SK-N-SH (cell line): ENCODE results near the gene SPTBN2. TPM values are rescaled to one million over a fixed set of nuclear protein-coding genes. Genes with fewer than 3 reads are reported as not detected.
"Not testable (repeated sequence)": the region's sequence is repeated elsewhere in the genome, so short reads cannot be mapped to it uniquely, and the experiment has no call there.

Experiments
- CTCF ChIA-PET: fragments of 300-600, 350-600 bp; formaldehyde crosslinking; extraction: SDS; loops from one replicate; lab custom pipeline; 2021; lab: Yijun Ruan, JAX
- POLR2A ChIA-PET: fragments of 350-600 bp; sonication (Branson Sonifier 250); formaldehyde crosslinking; extraction: SDS; loops from one replicate; lab custom pipeline; 2020; ENCODE audit warnings: antibody characterized with exemption, inconsistent platforms; lab: Yijun Ruan, JAX
- DNase-seq: peaks from one replicate; pipeline ENCODE4 v3.0.0; 2012
- H2AFZ ChIP-seq: fragments of 200-600 bp; sonication (generic); 2 replicates; pipeline ENCODE4 v1.8.1; 2016; ENCODE audit warnings: antibody characterized with exemption, mild to moderate bottlenecking, low read depth
- H3F3A ChIP-seq: fragments of 200-600 bp; sonication (generic); replicated peaks from 2 replicates; pipeline ENCODE3; 2016; ENCODE audit warnings: antibody characterized with exemption, mild to moderate bottlenecking; ENCODE audit not compliant: insufficient read depth
- H3K27ac ChIP-seq, 2 experiments: fragments of 200-500 bp in 1 of 2; fragments of 200-600 bp in 1 of 2; sonication (Bioruptor generic) in 1 of 2; sonication (generic), shearing (Covaris generic) in 1 of 2; 2 replicates each; pipeline versions ENCODE4 v1.5.1 to v1.6.1; 2014 to 2016; ENCODE audit warnings: low read depth in 2 of 2, inconsistent platforms in 1 of 2, low read length in 1 of 2, mild to moderate bottlenecking in 1 of 2, mixed read lengths in 1 of 2
- H3K27me3 ChIP-seq: fragments of 200-600 bp; sonication (generic), shearing (Covaris generic); 2 replicates; pipeline ENCODE4 v1.6.1; 2016; ENCODE audit warnings: mixed run types; ENCODE audit not compliant: insufficient read depth
- H3K36me3 ChIP-seq, 2 experiments: fragments of 200-500 bp in 1 of 2; fragments of 200-600 bp in 1 of 2; sonication (Bioruptor generic) in 1 of 2; sonication (generic) in 1 of 2; replicated peaks in 1 of 2; 2 replicates each; pipeline versions ENCODE3 to v1.5.1; 2014 to 2016; ENCODE audit warnings: low read length in 1 of 2, mild to moderate bottlenecking in 1 of 2; ENCODE audit not compliant: insufficient read depth in 2 of 2, control insufficient read depth in 1 of 2
- H3K4me1 ChIP-seq, 2 experiments: fragments of 200-500 bp in 1 of 2; fragments of 200-600 bp in 1 of 2; sonication (Bioruptor generic) in 1 of 2; sonication (generic), shearing (Covaris generic) in 1 of 2; 2 replicates each; pipeline versions ENCODE4 v1.5.1 to v1.6.1; 2014 to 2016; ENCODE audit warnings: low read depth in 1 of 2, low read length in 1 of 2, mixed run types in 1 of 2; ENCODE audit not compliant: insufficient read depth in 2 of 2, control insufficient read depth in 1 of 2
- H3K4me2 ChIP-seq: fragments of 200-600 bp; sonication (generic), shearing (Covaris generic); 2 replicates; pipeline ENCODE4 v1.6.1; 2017; ENCODE audit warnings: mixed run types
- H3K4me3 ChIP-seq, 2 experiments: fragments of 200-500 bp in 1 of 2; fragments of 200-600 bp in 1 of 2; sonication (Bioruptor generic) in 1 of 2; sonication (generic), shearing (Covaris generic) in 1 of 2; 2 replicates each; pipeline versions ENCODE4 v1.5.1 to v1.8.1; 2014 to 2016; ENCODE audit warnings: low read depth in 2 of 2, inconsistent platforms in 1 of 2, low read length in 1 of 2, mild to moderate bottlenecking in 1 of 2, mixed read lengths in 1 of 2, moderate library complexity in 1 of 2
- H3K79me2 ChIP-seq: fragments of 200-600 bp; sonication (generic); 2 replicates; pipeline ENCODE4 v1.8.1; 2017; ENCODE audit warnings: mild to moderate bottlenecking; ENCODE audit not compliant: insufficient read depth
- H3K9ac ChIP-seq: fragments of 200-600 bp; sonication (generic); 2 replicates; pipeline ENCODE4 v1.6.1; 2017; ENCODE audit warnings: mixed run types
- H3K9me2 ChIP-seq: fragments of 200-600 bp; sonication (generic); 2 replicates; pipeline ENCODE4 v1.6.1; 2017; ENCODE audit warnings: mixed run types
- H3K9me3 ChIP-seq: fragments of 200-600 bp; sonication (generic); 2 replicates; pipeline ENCODE4 v1.6.1; 2017; ENCODE audit warnings: mixed run types, mild to moderate bottlenecking, moderate library complexity
- H4K20me1 ChIP-seq: fragments of 200-600 bp; sonication (generic); 2 replicates; pipeline ENCODE4 v1.6.1; 2017; ENCODE audit warnings: mild to moderate bottlenecking, mixed run types; ENCODE audit not compliant: insufficient read depth
- NFIC ChIP-seq: IDR thresholded peaks from 2 replicates; pipeline ENCODE4 v1.4.0; 2012; ENCODE audit warnings: borderline replicate concordance
- POLR2AphosphoS5 ChIP-seq: IDR thresholded peaks from 2 replicates; pipeline ENCODE4 v1.6.1; 2012; ENCODE audit warnings: low read depth, low read length
- TEAD4 ChIP-seq: IDR thresholded peaks from 2 replicates; pipeline ENCODE4 v1.4.0; 2012; ENCODE audit warnings: mild to moderate bottlenecking, borderline replicate concordance; ENCODE audit not compliant: insufficient read depth
- ZBTB33 ChIP-seq: IDR thresholded peaks from 2 replicates; pipeline ENCODE4 v1.4.0; 2012; ENCODE audit warnings: low read depth, borderline replicate concordance
- WGBS: methylation state at CpG from one replicate; pipeline ENCODE4 v1.1.6; 2017; ENCODE audit warnings: low lambda C conversion rate; 5-methylcytosine and 5-hydroxymethylcytosine counted together
- polyA plus RNA-seq, 3 experiments: library from polyadenylated mRNA; depleted of rRNA; stranded (reverse); fragments of >200 nt; gene quantifications; 2 replicates each; pipeline ENCODE4 v1.2.3, GENCODE V29; 2012

The SPTBN2 gene
- polyA plus RNA-seq, 1 of the 3 experiments (the other 2 are of a cell fraction) = 19.7 TPM

DNA sequence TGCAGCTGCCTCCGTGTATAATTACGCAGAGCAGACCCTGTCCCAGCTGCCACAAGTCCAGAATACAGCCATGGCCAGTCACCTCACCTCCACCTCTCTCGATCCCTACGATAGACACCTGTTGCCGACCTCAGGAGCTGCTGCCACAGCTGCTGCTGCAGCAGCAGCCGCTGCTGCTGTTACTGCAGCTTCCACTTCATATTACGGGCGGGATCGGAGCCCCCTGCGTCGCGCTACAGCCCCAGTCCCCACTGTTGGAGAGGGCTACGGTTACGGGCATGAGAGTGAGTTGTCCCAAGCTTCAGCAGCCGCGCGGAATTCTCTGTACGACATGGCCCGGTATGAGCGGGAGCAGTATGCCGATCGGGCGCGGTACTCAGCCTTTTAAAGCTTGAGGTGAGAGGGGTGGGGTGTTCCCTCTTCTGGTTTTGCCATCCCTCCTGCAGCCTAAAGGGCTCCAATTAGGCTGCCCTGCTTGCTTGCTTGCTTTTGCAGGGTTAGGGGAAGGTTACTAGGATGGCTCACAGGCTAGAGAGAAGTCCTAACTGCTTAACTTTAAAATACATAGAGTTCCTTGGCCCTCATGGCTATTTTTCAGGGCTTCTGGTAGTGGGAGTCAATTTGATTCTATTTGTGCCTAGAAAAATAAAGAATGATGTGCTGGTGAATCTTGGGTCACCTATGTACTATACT lies 85.1 kb downstream of the SPTBN2 start:
- H3K4me2 ChIP-seq = peak overlapping the region; percentile 83
- peak overlapping the region in 1 of 2 experiments; percentile 75; a peak in 2 of 4 replicates for H3K4me3 ChIP-seq
- no peaks in the 10 kb centered on the region for H3K9me2 ChIP-seq
- TF ChIP-seq POLR2AphosphoS5 = 0 out of 2 replicates have a peak, but pooled peaks have one; percentile 24
- TF ChIP-seq ZBTB33 = no peak
- peaks cover 79 to 91% of the 10 kb centered on the region in 2 experiments for H3K36me3 ChIP-seq
- H3K9ac ChIP-seq = no peak overlapping the region
- ChIA-PET CTCF (interaction anchor here (0.6 to 1.8 kb wide), 6 partner anchors 11 to 280 kb away, joined by 3 to 9 read pairs (median 3); partner anchors contain the start of gene RBM4B), POLR2A (no interaction called here)
- peaks cover 100% of the 10 kb centered on the region for H4K20me1 ChIP-seq
- H3K4me1 ChIP-seq = peaks cover 34 to 52% of the 10 kb centered on the region in 2 experiments
- no peaks in the 10 kb centered on the region for H3K27me3 ChIP-seq
- no peak for DNase-seq
- no peak overlapping the region for H2AFZ ChIP-seq
- H3K79me2 ChIP-seq = peaks cover 100% of the 10 kb centered on the region
- 80% methylated on average over 15 of the region's 24 CpGs for WGBS
- H3F3A ChIP-seq = peaks cover 18% of the 10 kb centered on the region
- H3K9me3 ChIP-seq = no peaks in the 10 kb centered on the region
- H3K27ac ChIP-seq = no peak overlapping the region

DNA sequence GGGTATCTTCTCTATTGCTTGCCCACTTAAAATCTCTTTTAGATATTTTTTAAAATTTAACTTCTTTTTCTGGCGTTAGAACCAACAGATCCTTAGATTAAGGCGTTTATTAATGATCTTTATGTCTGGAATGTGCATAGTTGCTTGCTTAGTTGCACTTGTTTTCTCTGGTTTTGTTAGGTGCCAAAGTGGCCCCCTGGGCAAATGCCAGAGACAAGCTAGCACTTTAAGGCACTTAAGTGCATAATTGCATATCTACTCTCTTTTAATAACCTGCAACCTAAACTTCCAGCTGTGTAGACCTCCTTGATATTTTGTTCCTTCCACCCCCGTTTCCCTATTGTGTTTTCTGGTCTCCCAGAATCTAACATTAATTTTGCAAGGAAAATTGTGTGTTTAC lies 87.2 kb downstream of the SPTBN2 start:
- TF ChIP-seq TEAD4 (no peak), NFIC (0 out of 2 replicates have a peak, but pooled peaks have one; percentile 23)
- Histone ChIP-seq H4K20me1 (peaks cover 82% of the 10 kb centered on the region), H3K4me3 (peak overlapping the region; percentile 75 to 97), H3K4me2 (peak overlapping the region; percentile 83), H2AFZ (no peak overlapping the region), H3K36me3 (peaks cover 70 to 71% of the 10 kb centered on the region in 2 experiments), H3K79me2 (peaks cover 97% of the 10 kb centered on the region), H3K9me3 (no peaks in the 10 kb centered on the region), H3F3A (peaks cover 15% of the 10 kb centered on the region), H3K27me3 (no peaks in the 10 kb centered on the region), H3K9ac (peak overlapping the region; percentile 96; the same call in 1 of the 2 replicates), H3K9me2 (no peaks in the 10 kb centered on the region), H3K27ac (no peak overlapping the region), H3K4me1 (peaks cover 43 to 56% of the 10 kb centered on the region in 2 experiments)
- WGBS = 14% methylated on average over 3 of the region's 3 CpGs
- DNase-seq = no peak
- ChIA-PET CTCF (interaction anchor here (1.3 to 1.8 kb wide), 3 partner anchors 11 to 64 kb away, joined by 3 to 5 read pairs (median 4); partner anchors contain the start of gene RBM4B), POLR2A (no interaction called here)

DNA sequence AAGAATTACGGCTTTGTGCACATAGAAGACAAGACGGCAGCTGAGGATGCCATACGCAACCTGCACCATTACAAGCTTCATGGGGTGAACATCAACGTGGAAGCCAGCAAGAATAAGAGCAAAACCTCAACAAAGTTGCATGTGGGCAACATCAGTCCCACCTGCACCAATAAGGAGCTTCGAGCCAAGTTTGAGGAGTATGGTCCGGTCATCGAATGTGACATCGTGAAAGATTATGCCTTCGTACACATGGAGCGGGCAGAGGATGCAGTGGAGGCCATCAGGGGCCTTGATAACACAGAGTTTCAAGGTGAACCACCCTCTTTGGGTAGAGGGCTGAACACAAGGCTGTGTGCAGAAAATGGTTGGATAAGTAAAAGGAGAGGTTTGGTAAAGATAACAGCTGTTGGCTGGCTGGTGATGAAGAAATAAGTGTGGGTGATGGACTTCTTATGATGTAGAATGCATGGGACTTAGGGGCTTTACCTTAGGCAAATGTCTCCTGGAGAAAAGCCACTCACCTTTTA lies 89.1 kb downstream of the SPTBN2 start:
- Histone ChIP-seq H3K36me3 (peaks cover 50 to 52% of the 10 kb centered on the region in 2 experiments), H3K4me3 (peak overlapping the region; percentile 75 to 97), H4K20me1 (peaks cover 63% of the 10 kb centered on the region), H3K9ac (peak overlapping the region; percentile 96; the same call in 1 of the 2 replicates), H3K4me2 (peak overlapping the region; percentile 83), H3K79me2 (peaks cover 97% of the 10 kb centered on the region), H3K4me1 (peaks cover 43 to 52% of the 10 kb centered on the region in 2 experiments), H3F3A (peaks cover 28% of the 10 kb centered on the region)
- H3K27ac ChIP-seq, H3K9me3 ChIP-seq, DNase-seq, H3K9me2 ChIP-seq, H3K27me3 ChIP-seq, H2AFZ ChIP-seq: not testable (repeated sequence)
- CTCF ChIA-PET = interaction anchor here (1.2 to 1.7 kb wide), 2 partner anchors 38 to 336 kb away, joined by 3 to 5 read pairs; partner anchors contain the start of gene RBM4B
- POLR2A ChIA-PET = interaction anchor here (1.7 to 2.6 kb wide), 2 partner anchors 10 to 38 kb away, joined by 6 to 15 read pairs; partner anchors contain the start of gene RBM4B
- WGBS = 40% methylated on average over 9 of the region's 10 CpGs
